Stimulated activated CD4-positive, alpha-beta T cell treated with anti-CD3 and anti-CD28 coated beads, Interleukin-12 subunit alpha, Interleukin-12 subunit beta, amount 100 ng/mL, for 24 hours (primary cell): ENCODE measurements around the gene PRCD.

ENCODE experiments used
- DNase-seq, 2 experiments: peaks; one replicate each; pipeline ENCODE4 v3.0.0-alpha.2; 2020; ENCODE audit warnings: low read depth in 2 of 2

PRCD gene

DNA sequence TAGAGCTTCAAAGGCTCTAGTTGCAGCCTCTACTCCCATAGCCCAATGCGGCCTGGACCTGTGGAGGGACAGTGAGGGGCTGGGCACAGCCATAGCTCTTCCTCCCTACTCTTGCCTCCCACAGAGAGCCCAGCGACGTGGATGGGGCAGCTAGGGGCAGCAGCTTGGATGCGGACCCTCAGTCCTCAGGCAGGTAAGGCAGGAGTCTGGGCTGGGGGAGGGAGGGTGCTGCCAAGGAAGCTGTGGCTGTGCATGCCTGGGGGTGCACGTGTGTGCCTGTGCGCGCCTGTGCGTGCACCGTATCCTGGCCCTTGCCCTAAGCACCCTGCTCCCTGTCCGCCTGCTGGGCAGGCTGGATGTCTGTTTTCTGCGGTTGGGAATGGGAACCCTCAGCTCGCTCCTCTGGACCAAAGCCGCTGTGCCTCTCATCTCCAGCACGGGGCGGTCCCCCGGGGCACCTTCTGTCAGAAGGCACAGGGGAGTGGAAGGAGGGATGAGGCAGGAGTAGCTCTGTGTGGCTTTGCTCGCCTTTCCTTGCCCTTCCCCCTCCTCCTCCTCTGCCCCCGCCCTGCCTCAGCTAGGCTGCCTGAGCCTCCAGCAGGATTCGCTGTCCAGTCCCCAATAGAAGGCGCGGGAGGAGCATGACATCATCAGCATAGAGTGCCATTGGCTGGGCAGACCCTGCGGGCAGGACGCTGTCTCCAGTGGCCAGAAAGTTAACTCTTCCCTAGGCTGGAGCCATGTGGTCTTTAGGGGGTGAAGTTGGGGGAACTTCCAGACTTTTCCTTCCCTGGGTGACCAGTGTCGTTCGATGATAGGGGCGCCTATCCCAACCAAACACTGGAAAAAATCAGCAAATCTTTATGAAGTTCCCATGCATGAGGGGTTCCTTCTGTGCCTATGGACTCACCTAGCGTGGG, 797 bp downstream of the PRCD start:
- no peak for DNase-seq

DNA sequence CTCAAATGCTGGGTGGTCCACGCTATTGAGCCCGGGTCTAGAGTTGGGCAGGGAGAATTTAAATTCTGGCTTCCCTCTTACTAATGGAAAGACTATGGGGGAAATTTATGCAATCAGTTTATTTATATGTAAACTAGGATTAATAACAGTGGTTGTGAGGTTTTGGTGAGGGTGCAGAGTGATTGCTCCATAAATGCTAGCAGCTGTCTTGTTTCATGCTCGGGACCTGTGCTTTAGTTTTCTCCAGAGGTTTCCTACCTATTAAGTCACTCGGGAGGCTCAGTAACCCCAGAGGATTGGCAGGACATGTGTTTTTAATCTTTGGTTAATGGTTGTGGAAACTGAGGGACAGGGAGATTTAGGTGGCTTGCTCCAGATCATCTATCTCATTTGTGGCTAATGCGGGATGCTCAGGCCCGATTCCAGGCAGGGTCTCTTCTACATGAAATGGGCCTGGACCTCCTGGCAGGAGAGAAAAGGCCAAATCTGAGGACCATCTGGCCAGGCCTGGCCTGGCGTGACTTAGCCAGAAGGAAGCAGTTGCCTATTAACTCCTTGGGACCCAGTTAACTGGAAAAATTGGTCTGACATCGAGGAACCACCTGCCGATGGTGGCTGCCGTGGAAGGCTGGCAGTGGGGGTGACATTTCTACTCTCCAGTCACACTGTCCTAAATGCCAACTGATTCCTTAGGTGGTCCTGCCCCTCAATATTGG, 2.1 kb downstream of the PRCD start:
- DNase-seq = no peak

- no peak for DNase-seq
Measured at GRCh38 chr17:76542566-76542971, 2.7 kb downstream of the PRCD start.

GRCh38 chr17:76542984-76543383, 3.1 kb downstream of the PRCD start:
- DNase-seq = no peak

GRCh38 chr17:76543482-76543825, 3.6 kb downstream of the PRCD start:
- DNase-seq = no peak

GRCh38 chr17:76543826-76544545, 4.1 kb downstream of the PRCD start:
- DNase-seq = no peak

DNA sequence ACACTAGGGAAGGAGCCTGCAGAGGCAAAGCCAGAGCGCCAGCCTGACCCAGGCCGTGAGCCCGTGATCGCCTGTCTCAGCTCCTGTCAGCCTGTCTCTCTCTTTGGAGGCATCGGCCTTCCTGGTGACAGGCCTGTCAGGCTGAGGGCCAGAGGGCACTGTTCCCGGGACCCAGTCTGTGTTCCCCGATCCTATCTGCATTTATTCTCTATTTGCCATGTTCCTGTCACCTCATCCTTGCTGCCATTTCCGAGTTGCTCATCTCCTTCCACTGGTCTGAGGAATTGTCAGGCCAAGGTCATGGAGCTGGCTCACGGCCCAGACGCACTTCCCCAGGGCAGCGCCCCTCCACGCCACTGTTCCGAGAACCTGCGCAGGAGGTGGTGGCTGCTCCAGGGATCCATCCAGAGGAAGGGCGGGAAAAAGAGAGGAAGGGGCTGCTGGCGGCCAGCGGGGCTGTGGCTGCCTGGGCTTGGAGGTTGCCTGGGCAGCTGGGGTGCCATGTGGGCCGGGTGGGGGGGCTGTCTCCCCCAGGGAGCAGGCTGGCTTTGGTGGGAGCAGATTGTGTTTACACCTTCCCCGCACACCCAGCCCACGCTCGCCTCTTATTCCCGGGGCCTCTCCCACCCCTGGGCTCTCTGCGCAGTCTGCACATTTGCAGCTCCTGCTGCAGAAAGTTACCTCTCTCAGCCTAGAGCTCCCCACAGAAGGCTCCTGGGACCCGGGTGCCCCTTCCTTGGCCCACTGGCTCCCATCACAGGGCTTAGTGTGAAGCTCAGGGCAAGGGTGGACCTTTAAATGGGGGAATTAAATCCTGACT, 4.9 kb downstream of the PRCD start:
- DNase-seq = no peak

DNA sequence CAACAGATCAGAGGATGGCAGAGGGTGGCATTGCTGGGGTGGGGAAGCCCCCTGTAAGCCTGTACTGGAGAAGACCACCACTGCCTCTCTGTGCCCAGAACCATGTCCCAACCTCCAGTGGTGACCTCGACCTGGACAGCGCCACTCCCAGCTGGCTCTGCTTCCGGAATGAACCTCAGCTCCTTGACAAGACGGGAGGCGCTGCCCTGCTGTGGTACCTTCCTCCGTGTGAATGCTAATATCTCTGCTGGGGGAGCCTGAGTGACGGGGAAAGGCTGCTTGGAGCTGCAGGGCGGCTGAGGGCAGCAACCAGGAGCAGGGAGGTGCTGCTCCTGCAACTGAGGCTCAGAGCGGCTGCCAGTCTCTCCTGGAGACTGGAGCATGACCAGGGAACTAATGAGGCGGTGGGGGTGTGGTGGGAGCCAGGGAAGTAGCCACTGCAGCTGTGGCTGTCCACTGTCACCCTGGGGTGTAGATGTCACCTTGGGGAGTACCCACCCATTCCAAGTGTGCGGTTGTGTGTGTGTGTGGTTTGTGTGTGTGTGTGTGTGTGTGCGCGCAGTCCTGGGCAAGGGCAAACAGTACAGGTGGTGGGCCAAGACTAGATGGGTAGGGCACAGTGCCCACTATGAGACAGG, 6.2 kb downstream of the PRCD start:
- DNase-seq = no peak

DNA sequence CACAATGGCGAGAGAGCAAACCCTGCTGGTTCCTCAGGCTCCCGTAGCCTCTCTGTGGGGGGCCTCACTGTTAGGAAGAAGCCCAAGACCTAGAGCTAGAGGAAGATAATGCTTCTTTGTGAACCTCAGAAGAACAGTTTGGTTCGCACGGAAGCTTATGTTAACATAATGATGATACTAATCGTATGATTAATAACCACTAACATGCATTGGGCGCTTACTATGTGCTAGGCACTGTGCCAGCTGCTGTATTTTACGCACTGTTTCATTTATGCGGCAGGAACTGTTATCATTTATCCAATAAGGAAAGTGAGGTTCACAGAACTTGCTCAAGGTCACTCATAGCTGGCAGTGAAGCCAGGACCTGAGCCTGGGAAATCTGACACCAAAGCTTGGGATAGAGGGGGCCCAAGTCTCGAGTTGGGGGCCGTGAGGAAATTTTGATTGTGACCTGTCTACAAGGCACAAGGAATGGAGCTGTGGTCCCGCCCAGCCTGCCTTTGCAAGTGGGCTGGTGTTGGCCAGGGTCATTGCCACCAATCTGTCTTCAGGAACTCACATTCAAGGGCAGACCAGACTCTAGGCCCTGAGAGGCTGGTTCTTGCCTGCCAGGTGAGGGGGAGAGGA, 6.8 kb downstream of the PRCD start:
- DNase-seq = no peak

GRCh38 chr17:76547183-76547641, 7.4 kb downstream of the PRCD start:
- no peak for DNase-seq

DNA sequence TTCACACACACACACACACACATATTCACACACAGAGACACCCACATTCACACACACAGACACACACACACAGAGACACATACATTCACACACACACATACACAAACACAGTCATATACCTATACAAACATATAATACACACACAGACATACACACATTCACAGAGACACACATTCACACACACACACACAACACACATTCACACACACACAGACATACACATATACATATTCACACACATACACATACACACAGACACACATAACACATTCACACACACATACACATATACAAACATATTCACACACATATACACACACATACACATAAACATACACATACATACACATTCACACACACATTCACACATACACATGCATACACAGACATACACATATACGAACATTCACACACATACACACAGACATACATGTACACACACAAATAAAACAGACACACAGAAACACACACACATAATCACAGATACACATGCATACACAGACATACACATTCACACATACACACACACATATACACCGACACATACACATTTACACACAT, 7.9 kb downstream of the PRCD start:
- DNase-seq = no peak

DNA sequence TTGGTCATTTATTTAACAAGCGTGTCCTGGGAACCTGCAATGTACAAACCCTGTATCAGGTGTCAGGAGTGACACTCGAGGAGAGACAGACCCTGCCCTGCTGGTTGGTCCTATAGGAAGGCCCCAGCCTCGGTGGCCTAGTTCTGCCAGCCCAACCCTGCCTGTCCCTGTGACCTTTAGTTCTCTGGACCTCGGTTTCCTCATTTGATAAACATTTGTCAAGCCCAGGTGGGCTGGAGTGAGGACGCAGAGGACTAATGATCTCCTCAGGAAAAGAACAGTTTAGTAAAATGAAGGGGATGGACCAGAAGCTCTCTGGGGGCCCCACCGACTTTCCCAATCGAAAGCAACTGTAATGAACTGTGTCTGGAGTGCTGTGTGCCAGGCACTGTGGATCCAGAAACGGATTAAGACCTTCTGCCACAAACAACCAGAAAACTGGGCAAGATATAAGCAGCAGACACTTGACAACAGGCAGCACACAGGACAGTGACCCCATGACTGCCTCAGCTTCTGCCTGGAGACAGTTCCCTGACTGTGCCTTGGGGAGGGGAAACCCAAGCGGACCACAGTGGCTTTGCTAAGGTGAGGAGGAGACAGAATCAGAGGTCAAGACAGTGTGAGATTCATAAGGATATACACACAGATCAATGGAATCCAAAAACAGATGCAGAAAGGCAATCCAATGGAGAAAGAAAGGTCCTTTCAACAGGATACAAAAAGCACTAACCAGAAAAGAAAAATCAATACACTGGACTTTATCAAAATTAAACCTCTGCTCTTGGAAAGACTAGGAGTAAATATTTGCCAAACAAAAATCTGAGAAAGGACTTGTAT, 8.8 kb downstream of the PRCD start:
- no peak for DNase-seq

GRCh38 chr17:76549215-76549518, 9.3 kb downstream of the PRCD start:
- no peak for DNase-seq

DNA sequence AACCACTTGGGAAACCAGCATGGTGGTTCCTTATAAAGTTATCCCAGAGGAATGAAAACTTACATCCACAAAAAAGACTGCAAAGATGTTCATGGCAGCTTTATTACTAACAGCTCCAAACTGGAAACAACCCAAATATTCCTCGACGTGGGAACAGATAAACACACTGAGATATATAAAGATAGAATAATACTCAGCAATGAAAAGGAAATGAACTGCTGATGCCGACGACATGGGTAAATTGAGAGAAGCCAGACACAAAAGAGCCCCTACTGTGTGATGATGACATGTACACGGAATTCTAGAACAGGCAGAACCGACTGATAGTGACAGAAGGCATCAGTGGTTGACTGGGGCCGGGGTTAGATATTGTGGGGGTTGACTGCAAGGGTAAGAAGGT, 9.7 kb downstream of the PRCD start:
- DNase-seq = no peak

DNA sequence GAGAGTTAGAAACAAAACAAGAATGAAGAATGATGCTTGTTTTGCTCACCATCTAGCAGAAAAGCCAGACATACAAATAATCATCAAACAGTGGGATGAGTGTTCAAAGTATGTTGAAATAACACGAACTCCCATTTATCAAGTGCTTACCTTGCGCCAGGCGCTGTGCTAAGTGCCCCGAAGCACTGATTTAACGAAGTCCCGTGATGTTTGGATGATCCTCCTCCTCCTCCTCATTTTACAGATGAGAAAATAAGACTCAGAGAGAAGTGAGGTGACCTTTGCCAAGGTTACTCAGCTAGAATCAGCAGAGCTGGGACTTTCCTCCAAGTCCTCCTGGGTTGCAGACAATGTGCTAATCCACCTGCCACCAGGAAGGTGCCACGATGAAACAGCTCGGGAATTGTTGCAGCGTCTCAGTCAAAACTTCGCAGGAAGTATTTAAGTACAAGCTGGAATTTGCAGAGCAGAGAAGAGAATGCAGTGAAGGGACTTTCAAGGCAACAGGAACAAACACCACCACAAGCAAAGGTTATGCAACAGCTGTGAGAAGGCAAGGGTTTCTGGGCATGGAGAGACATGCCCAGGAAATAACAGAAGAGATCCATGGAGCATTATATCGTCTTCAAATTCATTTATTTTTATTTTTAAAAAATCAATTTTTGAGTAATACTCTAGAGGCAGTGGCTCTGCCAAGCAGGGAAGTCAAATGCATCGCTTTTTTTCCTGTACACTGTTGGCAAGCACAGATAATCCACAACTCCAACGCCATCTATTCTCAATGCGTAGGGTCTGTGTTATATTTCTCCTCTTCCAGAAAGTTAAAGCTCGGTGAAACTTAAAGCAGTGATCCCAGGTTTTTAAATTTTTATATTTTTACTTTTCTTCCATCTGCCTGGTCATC, 11.1 kb downstream of the PRCD start:
- DNase-seq = no peak

- no peak for DNase-seq
Measured at GRCh38 chr17:76551685-76552084, 11.8 kb downstream of the PRCD start.

GRCh38 chr17:76553178-76553908, 13.5 kb downstream of the PRCD start:
- DNase-seq = no peak

DNA sequence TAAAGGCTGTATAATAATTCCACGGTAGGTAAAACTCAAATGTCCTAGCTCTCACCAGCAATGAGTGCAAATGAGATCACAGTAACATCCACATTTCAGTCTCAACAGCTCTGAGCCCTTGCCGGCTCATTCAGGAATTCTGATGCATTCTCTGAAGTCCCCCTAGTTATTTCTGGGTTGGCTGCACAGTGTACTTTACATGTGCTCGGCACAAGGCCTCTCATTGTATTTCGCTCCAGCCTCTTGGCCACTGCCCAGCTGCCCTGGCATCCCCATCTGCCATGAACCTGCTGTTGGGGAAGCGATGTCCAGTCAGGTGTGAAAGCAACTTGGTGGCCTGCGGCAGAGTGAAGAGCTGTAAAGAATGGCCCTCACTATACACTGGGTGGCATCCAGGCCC, 14.3 kb downstream of the PRCD start:
- DNase-seq = no peak
